Measurements from ENCODE around the gene EIF4A2. TPM values are rescaled to one million over a fixed set of nuclear protein-coding genes. Genes with fewer than 3 reads are reported as not detected.
A peak's percentile ranks its signal among the peaks of the same experiment; 100 is the strongest.

Gene EIF4A2
- total RNA-seq, 1 experiment from 2014 or later: 398 TPM

- TF ChIP-seq CTCF (conservative IDR thresholded peaks at IDR 0.05): no peak
- peaks cover 14% of the 10 kb centered on the region for H3K23me2 ChIP-seq (ENCODE audit: insufficient read length, low read depth, low read length, poor library complexity, severe bottlenecking)
- peak overlapping the region; percentile 68 to 78 for H3K4me3 Mint-ChIP-seq
- H3K9ac ChIP-seq (ENCODE audit: extremely low read depth, insufficient read length, low read length): no peak overlapping the region
- no peak overlapping the region for H3K14ac ChIP-seq (ENCODE audit: insufficient read depth, low read length)
- no peak overlapping the region for H2AFZ ChIP-seq (ENCODE audit: low read length)
- H3K27ac Mint-ChIP-seq: no peak overlapping the region
- peaks cover 68% of the 10 kb centered on the region for H3K27me3 Mint-ChIP-seq (ENCODE audit: low read depth)
- no peaks in the 10 kb centered on the region for H3K9me3 ChIP-seq (ENCODE audit: control insufficient read depth, low read depth, low read length)
- no peak overlapping the region for H3T11ph ChIP-seq (ENCODE audit: low read length)
- H4K5ac ChIP-seq (ENCODE audit: insufficient read length, low read depth, low read length): no peak overlapping the region
- H3K56ac ChIP-seq (ENCODE audit: insufficient read length, low read depth, low read length): no peak overlapping the region
- H2BK120ac ChIP-seq (ENCODE audit: low read depth, low read length, poor library complexity, severe bottlenecking): no peak overlapping the region
- peaks cover 37 to 39% of the 10 kb centered on the region in 2 experiments for H3K4me1 Mint-ChIP-seq
- no peak overlapping the region for H2BK15ac ChIP-seq (ENCODE audit: low read depth, low read length)
- no peak overlapping the region for H3K27ac ChIP-seq (ENCODE audit: insufficient read length, low read depth, low read length)
- H4K20me1 ChIP-seq (ENCODE audit: control insufficient read depth, insufficient read depth, insufficient read length): no peaks in the 10 kb centered on the region
- no peak overlapping the region for H2BK20ac ChIP-seq (ENCODE audit: low read depth, low read length, poor library complexity, severe bottlenecking)
- no peak for DNase-seq
- no CpG with 5 or more reads among the region's 14 CpGs for WGBS (ENCODE audit: extremely low coverage, insufficient read length, low lambda C conversion rate)
- no peak overlapping the region for H2BK5ac ChIP-seq (ENCODE audit: insufficient read length, low read length)
- H3K4me1 ChIP-seq (ENCODE audit: insufficient read depth, low read length): no peaks in the 10 kb centered on the region; the same call in 1 of the 2 replicates
- H2BK12ac ChIP-seq (ENCODE audit: insufficient read length, low read depth, low read length): no peak overlapping the region
- H3K18ac ChIP-seq (ENCODE audit: insufficient read length, low read depth, low read length): no peak overlapping the region
- no peaks in the 10 kb centered on the region; a peak in 1 of 5 replicates for H3K9me3 Mint-ChIP-seq
- H3K4me2 ChIP-seq (ENCODE audit: insufficient read depth, insufficient read length, low read length): peak overlapping the region; percentile 50
- no peaks in the 10 kb centered on the region for H3K79me1 ChIP-seq (ENCODE audit: insufficient read depth, low read depth, low read length, poor library complexity, severe bottlenecking)
- H3K27me3 ChIP-seq (ENCODE audit: insufficient read depth, low read length): peaks cover 5% of the 10 kb centered on the region; the same call in 1 of the 2 replicates
- no peak overlapping the region for H4K91ac ChIP-seq (ENCODE audit: insufficient read length, low read depth, low read length)
- H2AK5ac ChIP-seq (ENCODE audit: insufficient read length, low read length): no peak overlapping the region
- H3K23ac ChIP-seq (ENCODE audit: insufficient read length, low read depth, low read length): no peak overlapping the region
- H3K4ac ChIP-seq (ENCODE audit: low read depth, low read length): no peak overlapping the region
- H4K8ac ChIP-seq (replicated peaks; ENCODE audit: insufficient read length, low read depth, low read length): no peak overlapping the region
- no peaks in the 10 kb centered on the region for H3K36me3 Mint-ChIP-seq (ENCODE audit: insufficient read depth in 1 of 3, low read depth in 3 of 3)
- H3K79me2 ChIP-seq (ENCODE audit: insufficient read depth, low read length): no peaks in the 10 kb centered on the region
Measured at GRCh38 chr3:186826410-186826975, 43.1 kb downstream of the EIF4A2 start.

Measured in H9 (cell line).